NAMALWA (cell line): Measurements from ENCODE around the gene BTBD16.
A peak's percentile ranks its signal among the peaks of the same experiment; 100 is the strongest.

Experiments used
- DNase-seq: peaks from one replicate; pipeline ENCODE4 v3.0.0-alpha.2; 2015; ENCODE audit warnings: low spot score

Gene BTBD16

GRCh38 chr10:122273966-122274545 is 3.0 kb downstream of the BTBD16 start:
- DNase-seq: no peak

DNA sequence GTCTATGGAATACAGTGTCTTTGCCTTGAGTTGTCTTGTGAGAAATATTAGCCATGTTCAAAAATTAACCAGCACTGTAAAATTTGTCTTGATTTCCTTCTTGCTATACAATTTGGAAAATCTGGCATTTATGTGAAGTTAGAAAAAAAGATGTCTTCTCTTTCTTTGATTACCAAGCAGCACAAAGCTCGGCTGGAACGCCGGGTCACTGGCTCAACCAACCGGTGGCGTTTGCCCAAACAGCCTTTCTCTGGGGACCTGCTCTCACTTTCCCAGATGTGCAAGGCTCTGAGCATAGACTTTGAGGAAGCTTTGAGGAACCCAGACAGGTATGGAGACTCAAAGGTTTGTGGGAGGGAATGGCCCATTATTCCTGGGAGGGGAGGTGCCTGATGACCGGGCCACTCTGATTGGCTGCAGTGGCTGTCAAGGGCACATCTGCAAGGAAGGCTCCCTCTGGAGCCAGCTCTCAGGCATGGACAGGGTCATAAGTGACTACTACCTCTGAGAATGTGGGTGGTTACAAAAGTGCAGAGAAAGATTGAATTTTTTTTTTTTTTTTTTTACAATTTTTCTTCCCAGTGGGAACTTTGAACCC is 5.6 kb downstream of the BTBD16 start:
- DNase-seq: no peak

GRCh38 chr10:122277526-122278136 is 6.5 kb downstream of the BTBD16 start:
- no peak for DNase-seq

DNA sequence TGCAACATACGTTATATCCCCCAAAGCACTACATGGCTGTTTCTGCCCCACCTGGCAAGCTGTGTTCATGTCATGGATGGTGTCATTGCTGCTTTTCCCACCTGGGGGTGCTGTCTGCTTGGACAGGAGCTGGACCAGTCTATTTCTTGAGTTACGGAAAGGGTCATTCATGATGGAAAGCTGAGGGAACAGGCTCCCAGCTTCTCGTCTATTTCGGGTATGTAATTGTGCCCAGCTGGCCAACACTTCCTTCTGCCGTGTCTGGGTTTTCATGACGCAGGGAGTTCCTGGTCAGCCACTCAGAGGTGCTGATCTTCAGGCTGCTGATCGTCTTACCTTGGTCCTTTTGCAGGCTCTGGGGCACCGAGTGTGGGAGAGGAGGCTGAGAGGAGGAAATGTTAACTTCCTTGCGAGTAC is 8.6 kb downstream of the BTBD16 start:
- DNase-seq: peak; percentile 38

- DNase-seq: no peak
Measured at GRCh38 chr10:122280156-122280555, 9.1 kb downstream of the BTBD16 start.

- DNase-seq: no peak
Measured at GRCh38 chr10:122281018-122281626, 10.0 kb downstream of the BTBD16 start.

DNA sequence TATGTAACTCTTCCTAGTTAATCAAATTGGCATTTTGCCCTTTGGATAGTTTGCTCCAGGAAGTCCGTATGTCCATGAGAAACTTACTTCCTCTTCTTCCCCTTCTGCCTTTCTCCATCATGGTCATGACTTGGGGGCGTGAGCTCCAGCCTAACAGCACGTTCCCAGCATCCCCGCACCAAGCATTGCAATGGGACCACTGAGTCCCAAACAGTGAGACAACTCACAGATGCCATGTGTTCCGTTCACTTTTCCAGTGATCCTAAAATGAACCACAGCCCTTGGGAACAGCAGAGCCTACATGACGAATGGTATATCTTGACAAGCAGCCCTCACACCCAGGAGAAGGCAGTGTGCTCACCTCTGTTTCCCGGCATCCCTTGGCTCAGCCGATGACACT is 10.7 kb downstream of the BTBD16 start:
- DNase-seq: no peak

DNA sequence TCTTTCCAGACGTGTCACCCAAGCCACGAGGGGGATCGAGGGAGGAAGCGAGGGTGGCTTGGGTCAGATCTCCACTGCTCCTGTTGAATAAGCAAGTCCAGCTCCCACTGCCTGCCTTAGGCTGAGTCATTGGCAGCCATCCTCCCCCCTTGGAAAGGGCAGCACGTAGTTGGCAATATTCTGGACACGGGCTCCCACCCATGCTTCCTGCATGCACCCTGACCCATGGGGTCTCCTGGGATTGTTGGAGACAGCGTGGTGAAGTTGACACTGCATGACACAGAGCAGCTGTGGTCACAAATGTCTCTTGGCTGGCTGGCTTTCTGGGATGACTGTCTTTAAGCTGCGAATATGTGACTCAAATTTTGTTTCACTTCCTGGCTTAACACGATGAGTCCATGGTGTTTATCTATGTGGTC is 11.2 kb downstream of the BTBD16 start:
- no peak for DNase-seq

- no peak for DNase-seq
Measured at GRCh38 chr10:122282909-122283308, 11.8 kb downstream of the BTBD16 start.

- no peak for DNase-seq
Measured at GRCh38 chr10:122285506-122286444, 14.7 kb downstream of the BTBD16 start.

- no peak for DNase-seq
Measured at GRCh38 chr10:122286867-122287266, 15.8 kb downstream of the BTBD16 start.

DNA sequence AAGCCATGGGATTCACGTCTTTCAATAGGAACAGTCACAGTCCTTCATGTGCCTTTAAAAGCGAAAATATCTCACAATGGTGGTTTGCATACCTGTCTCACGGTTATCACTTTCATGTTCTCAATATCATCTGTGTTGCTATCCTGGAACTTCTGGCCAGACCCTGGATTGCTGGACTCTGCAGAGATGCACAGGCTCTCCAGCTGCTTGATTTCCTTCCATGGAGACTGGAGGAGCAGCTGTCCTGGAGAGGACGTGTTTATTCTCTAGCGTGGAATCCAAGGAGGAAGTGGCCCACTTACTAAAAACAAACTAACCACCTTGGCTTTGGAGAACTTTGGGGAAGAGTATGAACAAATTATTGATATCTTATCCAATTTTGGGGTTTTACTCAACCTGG is 16.5 kb downstream of the BTBD16 start:
- no peak for DNase-seq

GRCh38 chr10:122288262-122288661 is 17.2 kb downstream of the BTBD16 start:
- no peak for DNase-seq

DNA sequence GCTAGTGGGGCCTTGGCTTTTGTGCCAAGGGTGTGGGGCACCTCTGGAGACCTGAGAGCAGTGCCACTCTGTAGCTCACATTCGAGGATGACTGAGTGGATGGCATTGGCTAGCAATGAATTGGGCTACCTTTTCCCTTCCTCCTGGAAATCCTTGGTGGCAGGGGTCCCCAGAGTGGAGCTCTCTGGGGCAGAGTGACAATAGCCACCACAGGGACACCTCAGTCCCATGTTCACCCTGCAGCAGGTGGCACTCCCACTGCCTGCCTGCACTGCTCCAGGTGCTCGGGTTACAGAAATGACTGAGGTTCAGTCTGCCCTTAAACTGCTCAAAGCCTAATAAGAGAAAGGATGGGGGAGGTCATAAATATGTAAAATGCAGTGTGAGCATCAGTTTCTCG is 17.8 kb downstream of the BTBD16 start:
- no peak for DNase-seq

GRCh38 chr10:122290334-122290733 is 19.2 kb downstream of the BTBD16 start:
- DNase-seq: no peak

DNA sequence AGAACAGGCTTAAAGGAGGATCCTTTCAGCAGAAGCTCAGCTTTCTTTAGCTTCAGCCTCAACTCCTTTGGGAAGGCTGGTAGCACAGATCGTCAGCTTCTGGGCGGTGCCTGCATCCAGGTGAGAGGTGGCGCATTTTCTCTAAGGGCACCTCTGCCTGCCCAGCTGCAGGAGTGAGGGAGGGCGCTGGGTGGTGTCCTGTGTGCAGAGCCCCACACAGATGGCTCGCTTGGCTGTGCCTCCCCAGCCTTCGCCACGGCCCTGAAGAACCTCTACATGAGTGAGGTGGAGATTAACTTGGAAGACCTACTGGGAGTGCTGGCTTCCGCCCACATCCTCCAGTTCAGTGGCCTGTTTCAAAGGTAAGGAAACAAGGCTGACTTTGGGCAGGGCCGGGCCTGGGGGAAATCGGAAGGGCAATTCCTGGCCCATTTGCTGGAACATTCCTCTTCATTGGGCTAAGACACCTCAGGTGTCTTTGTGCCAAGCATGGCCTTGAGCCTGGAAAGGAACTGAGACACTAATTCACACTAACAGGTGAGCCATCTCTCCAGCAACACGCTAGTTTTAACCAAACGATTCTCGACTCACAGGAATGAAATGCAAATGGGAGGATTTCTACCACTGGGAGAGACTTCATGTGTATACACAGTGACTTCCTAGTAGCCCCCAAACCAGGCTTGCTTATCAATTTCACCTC is 19.9 kb downstream of the BTBD16 start:
- DNase-seq: no peak

GRCh38 chr10:122291739-122292138 is 20.6 kb downstream of the BTBD16 start:
- DNase-seq: no peak

DNA sequence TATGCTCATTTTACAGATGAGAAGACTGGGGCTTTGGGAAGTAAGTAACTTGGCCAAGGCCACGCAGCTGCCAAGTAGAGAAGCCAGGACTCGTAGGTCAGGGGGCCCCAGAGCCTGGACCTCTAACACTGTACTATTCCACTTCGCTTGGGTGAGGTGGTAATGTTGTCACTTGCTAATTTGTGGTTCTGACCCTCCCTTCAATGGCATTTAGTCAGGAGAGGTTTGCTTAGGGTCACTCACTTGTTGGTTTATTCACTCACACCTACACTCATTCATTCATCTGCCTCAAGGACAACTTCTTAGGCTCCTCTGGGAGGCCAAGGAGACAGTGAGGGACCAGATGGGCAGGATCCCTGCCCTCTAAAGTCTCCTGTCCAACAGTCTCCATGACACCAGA is 21.3 kb downstream of the BTBD16 start:
- DNase-seq: no peak

DNA sequence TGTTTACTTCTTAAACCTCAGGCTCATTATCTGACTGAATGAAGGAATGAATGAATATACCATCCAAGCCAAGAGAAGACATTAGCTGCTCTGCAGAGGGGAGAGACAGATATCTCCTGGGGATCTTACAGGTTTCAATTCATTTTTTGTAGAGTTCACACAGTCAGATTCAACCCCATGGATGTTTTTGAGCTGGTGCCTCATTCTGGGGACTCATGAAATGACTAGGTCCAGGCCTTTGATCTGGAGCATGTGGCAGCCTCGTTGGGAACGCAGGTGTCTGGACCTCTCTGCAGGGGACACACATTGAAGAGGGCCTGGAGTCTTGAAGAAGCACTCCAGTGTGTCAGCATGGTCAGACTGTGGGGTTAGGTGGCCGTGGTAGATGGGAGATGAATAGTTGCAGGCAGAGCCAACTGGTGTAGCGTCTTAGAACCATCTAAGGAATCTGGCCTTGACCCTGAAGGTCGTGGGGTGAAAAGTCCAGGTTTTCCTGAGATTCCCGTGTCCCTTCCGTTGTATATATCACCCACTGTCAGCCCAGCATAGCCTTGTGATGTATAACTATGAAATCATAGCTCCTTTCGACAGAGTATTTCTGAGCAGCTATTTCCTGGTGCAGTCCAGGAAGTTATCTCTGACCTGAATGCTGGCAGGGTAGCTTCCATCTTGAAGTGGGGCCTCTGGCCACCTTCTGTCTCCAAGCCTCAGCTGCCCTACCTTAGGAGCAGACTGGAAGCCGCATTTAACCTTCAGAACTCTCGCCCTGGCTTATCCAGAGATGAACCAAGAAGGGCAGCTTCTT is 22.3 kb downstream of the BTBD16 start:
- no peak for DNase-seq

GRCh38 chr10:122293961-122294380 is 22.9 kb downstream of the BTBD16 start:
- DNase-seq: no peak
